Measurements from ENCODE around the gene AP1M2.
"Not testable (repeated sequence)": the region's sequence is repeated elsewhere in the genome, so short reads cannot be mapped to it uniquely, and the experiment has no call there.

Gene AP1M2

GRCh38 chr19:10544753-10545251 lies 42.3 kb downstream of the AP1M2 start:
- Histone ChIP-seq H3K9me3 (ENCODE audit: control insufficient read depth in 1 of 2, low read length in 2 of 2) (no peaks in the 10 kb centered on the region), H3K27ac (ENCODE audit: low read length) (peak overlapping the region; percentile 72)

GRCh38 chr19:10544242-10544752 lies 42.8 kb downstream of the AP1M2 start:
- peaks cover 7 to 21% of the 10 kb centered on the region in 2 donors for H3K36me3 ChIP-seq (ENCODE audit: control insufficient read depth in 1 of 2, insufficient read depth in 2 of 2, low read length in 2 of 2)
- H3K4me3 ChIP-seq (ENCODE audit: low read depth in 1 of 2, low read length in 2 of 2), result peak overlapping the region; percentile 81 to 85
- peak overlapping the region; percentile 72 for H3K27ac ChIP-seq (ENCODE audit: low read length)
- no peaks in the 10 kb centered on the region for H3K9me3 ChIP-seq (ENCODE audit: control insufficient read depth in 1 of 2, low read length in 2 of 2)
- peaks cover 0 to 19% of the 10 kb centered on the region in 2 donors for H3K4me1 ChIP-seq (ENCODE audit: control insufficient read depth in 1 of 2, insufficient read depth in 2 of 2, low read length in 2 of 2)
- no peaks in the 10 kb centered on the region for H3K27me3 ChIP-seq (ENCODE audit: low read depth, low read length)

More at GRCh38 chr19:10544753-10545251, 42.3 kb downstream of the AP1M2 start:
- Histone ChIP-seq H3K4me1 (ENCODE audit: control insufficient read depth in 1 of 2, insufficient read depth in 2 of 2, low read length in 2 of 2) (peaks cover 0 to 19% of the 10 kb centered on the region in 2 donors), H3K27me3 (ENCODE audit: low read depth, low read length) (no peaks in the 10 kb centered on the region), H3K4me3 (ENCODE audit: low read depth in 1 of 2, low read length in 2 of 2) (peak overlapping the region; percentile 81 to 85), H3K36me3 (ENCODE audit: control insufficient read depth in 1 of 2, insufficient read depth in 2 of 2, low read length in 2 of 2) (peaks cover 7 to 25% of the 10 kb centered on the region in 2 donors)

- Histone ChIP-seq H3K27ac (ENCODE audit: low read length) (peak within 1 kb of the TSS; percentile 72), H3K4me3 (ENCODE audit: low read depth in 1 of 2, low read length in 2 of 2) (peak within 1 kb of the TSS; percentile 81 to 85), H3K36me3 (ENCODE audit: control insufficient read depth in 1 of 2, insufficient read depth in 2 of 2, low read length in 2 of 2) (peaks cover 4 to 14% of the 10 kb centered on the region in 2 donors), H3K4me1 (ENCODE audit: control insufficient read depth in 1 of 2, insufficient read depth in 2 of 2, low read length in 2 of 2) (peaks cover 0 to 19% of the 10 kb centered on the region in 2 donors), H3K27me3 (ENCODE audit: low read depth, low read length) (no peaks in the 10 kb centered on the region), H3K9me3 (ENCODE audit: control insufficient read depth in 1 of 2, low read length in 2 of 2) (no peaks in the 10 kb centered on the region)
These were observed 43.5 kb downstream of the AP1M2 start, which contains the start of gene ATG4D for GRCh38 chr19:10543420-10544241. Gene ATG4D (plus strand): TSS chr19:10543904. CDS start chr19:10544091, 187 bp downstream.

- Histone ChIP-seq H3K36me3 (ENCODE audit: control insufficient read depth in 1 of 2, insufficient read depth in 2 of 2, low read length in 2 of 2) (peaks cover 0 to 9% of the 10 kb centered on the region in 2 donors), H3K4me3 (ENCODE audit: low read depth in 1 of 2, low read length in 2 of 2) (peak overlapping the region; percentile 42 to 85), H3K4me1 (ENCODE audit: control insufficient read depth in 1 of 2, insufficient read depth in 2 of 2, low read length in 2 of 2) (peaks cover 0 to 19% of the 10 kb centered on the region in 2 donors), H3K27ac (ENCODE audit: low read length) (no peak overlapping the region), H3K27me3 (ENCODE audit: low read depth, low read length) (no peaks in the 10 kb centered on the region), H3K9me3 (ENCODE audit: control insufficient read depth in 1 of 2, low read length in 2 of 2) (no peaks in the 10 kb centered on the region)
These were observed 44.1 kb downstream of the AP1M2 start for GRCh38 chr19:10543059-10543419.

- not testable (repeated sequence) for H3K4me3 ChIP-seq (ENCODE audit: low read depth in 1 of 2, low read length in 2 of 2); H3K36me3 ChIP-seq (ENCODE audit: control insufficient read depth in 1 of 2, insufficient read depth in 2 of 2, low read length in 2 of 2); H3K4me1 ChIP-seq (ENCODE audit: control insufficient read depth in 1 of 2, insufficient read depth in 2 of 2, low read length in 2 of 2); H3K9me3 ChIP-seq (ENCODE audit: control insufficient read depth in 1 of 2, low read length in 2 of 2); H3K27ac ChIP-seq (ENCODE audit: low read length); H3K27me3 ChIP-seq (ENCODE audit: low read depth, low read length)
These were observed 48.1 kb downstream of the AP1M2 start for GRCh38 chr19:10539016-10539415.

GRCh38 chr19:10538204-10538983 lies 48.7 kb downstream of the AP1M2 start:
- Histone ChIP-seq H3K4me1 (ENCODE audit: control insufficient read depth in 1 of 2, insufficient read depth in 2 of 2, low read length in 2 of 2) (peaks cover 0 to 3% of the 10 kb centered on the region in 2 donors), H3K36me3 (ENCODE audit: control insufficient read depth in 1 of 2, insufficient read depth in 2 of 2, low read length in 2 of 2) (no peaks in the 10 kb centered on the region), H3K27ac (ENCODE audit: low read length) (no peak overlapping the region), H3K27me3 (ENCODE audit: low read depth, low read length) (no peaks in the 10 kb centered on the region), H3K9me3 (ENCODE audit: control insufficient read depth in 1 of 2, low read length in 2 of 2) (no peaks in the 10 kb centered on the region), H3K4me3 (ENCODE audit: low read depth in 1 of 2, low read length in 2 of 2) (no peak overlapping the region)

GRCh38 chr19:10537668-10538067 lies 49.4 kb downstream of the AP1M2 start:
- Histone ChIP-seq H3K27me3 (ENCODE audit: low read depth, low read length) (no peaks in the 10 kb centered on the region), H3K4me3 (ENCODE audit: low read depth in 1 of 2, low read length in 2 of 2) (no peak overlapping the region), H3K9me3 (ENCODE audit: control insufficient read depth in 1 of 2, low read length in 2 of 2) (no peaks in the 10 kb centered on the region), H3K4me1 (ENCODE audit: control insufficient read depth in 1 of 2, insufficient read depth in 2 of 2, low read length in 2 of 2) (no peaks in the 10 kb centered on the region), H3K27ac (ENCODE audit: low read length) (no peak overlapping the region), H3K36me3 (ENCODE audit: control insufficient read depth in 1 of 2, insufficient read depth in 2 of 2, low read length in 2 of 2) (no peaks in the 10 kb centered on the region)

- H3K4me3 ChIP-seq (ENCODE audit: low read depth in 1 of 2, low read length in 2 of 2), result no peak overlapping the region
- no peaks in the 10 kb centered on the region for H3K4me1 ChIP-seq (ENCODE audit: control insufficient read depth in 1 of 2, insufficient read depth in 2 of 2, low read length in 2 of 2)
- no peaks in the 10 kb centered on the region for H3K36me3 ChIP-seq (ENCODE audit: control insufficient read depth in 1 of 2, insufficient read depth in 2 of 2, low read length in 2 of 2)
- H3K27me3 ChIP-seq (ENCODE audit: low read depth, low read length), result no peaks in the 10 kb centered on the region
- no peaks in the 10 kb centered on the region for H3K9me3 ChIP-seq (ENCODE audit: control insufficient read depth in 1 of 2, low read length in 2 of 2)
- H3K27ac ChIP-seq (ENCODE audit: low read length), result no peak overlapping the region
These were observed 51.5 kb downstream of the AP1M2 start for GRCh38 chr19:10535613-10536012.

- H3K9me3 ChIP-seq (ENCODE audit: control insufficient read depth in 1 of 2, low read length in 2 of 2), result no peaks in the 10 kb centered on the region
- H3K27ac ChIP-seq (ENCODE audit: low read length), result no peak overlapping the region
- H3K4me1 ChIP-seq (ENCODE audit: control insufficient read depth in 1 of 2, insufficient read depth in 2 of 2, low read length in 2 of 2), result no peaks in the 10 kb centered on the region
- no peaks in the 10 kb centered on the region for H3K36me3 ChIP-seq (ENCODE audit: control insufficient read depth in 1 of 2, insufficient read depth in 2 of 2, low read length in 2 of 2)
- no peak overlapping the region for H3K4me3 ChIP-seq (ENCODE audit: low read depth in 1 of 2, low read length in 2 of 2)
- no peaks in the 10 kb centered on the region for H3K27me3 ChIP-seq (ENCODE audit: low read depth, low read length)
These were observed 53.3 kb downstream of the AP1M2 start for GRCh38 chr19:10533646-10534386.

GRCh38 chr19:10532457-10532856 lies 54.7 kb downstream of the AP1M2 start:
- H3K9me3 ChIP-seq (ENCODE audit: control insufficient read depth in 1 of 2, low read length in 2 of 2), result no peaks in the 10 kb centered on the region
- no peaks in the 10 kb centered on the region for H3K4me1 ChIP-seq (ENCODE audit: control insufficient read depth in 1 of 2, insufficient read depth in 2 of 2, low read length in 2 of 2)
- no peak overlapping the region for H3K27ac ChIP-seq (ENCODE audit: low read length)
- no peaks in the 10 kb centered on the region for H3K36me3 ChIP-seq (ENCODE audit: control insufficient read depth in 1 of 2, insufficient read depth in 2 of 2, low read length in 2 of 2)
- no peak overlapping the region for H3K4me3 ChIP-seq (ENCODE audit: low read depth in 1 of 2, low read length in 2 of 2)
- H3K27me3 ChIP-seq (ENCODE audit: low read depth, low read length), result no peaks in the 10 kb centered on the region
